Hindlimb muscle (tissue), 1 donor: Measurements from ENCODE around the gene GSTM1. TPM values are rescaled to one million over a fixed set of nuclear protein-coding genes. Genes with fewer than 3 reads are reported as not detected.

Experiments
- DNase-seq: peaks from one replicate; pipeline ENCODE4 v3.0.0-alpha.2; 2013
- polyA plus RNA-seq: library from polyadenylated mRNA; unstranded; fragments of 120-200 nt; gene quantifications from one replicate; pipeline ENCODE4 v1.2.1, GENCODE V29; 2013; ENCODE audit not compliant: insufficient read length

Gene GSTM1
- polyA plus RNA-seq, 1 donor, result 50.6 TPM

DNA sequence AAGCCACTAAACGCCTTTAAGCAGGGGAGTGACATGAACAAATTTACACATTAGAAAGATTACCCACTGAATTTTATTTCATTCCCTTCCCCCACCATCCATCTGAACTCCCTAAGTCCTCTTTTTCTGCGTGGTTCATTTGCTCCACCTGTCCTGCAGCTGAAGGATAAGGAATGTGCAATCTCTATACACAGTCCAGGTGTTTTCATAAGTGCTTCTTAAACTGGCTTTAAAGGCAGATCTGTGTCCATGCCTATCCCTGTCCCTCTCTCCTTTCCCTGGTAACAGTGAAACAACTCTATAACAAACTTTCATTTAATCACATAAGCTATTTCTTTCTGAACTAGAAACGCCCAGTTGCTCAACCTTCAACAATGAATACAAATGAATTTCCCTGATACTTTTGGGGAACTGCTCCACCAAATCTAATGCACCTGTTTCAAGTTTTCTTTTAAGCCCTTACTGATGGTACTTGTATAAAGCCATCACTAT is 44.8 kb downstream of the GSTM1 start:
- no peak for DNase-seq

DNA sequence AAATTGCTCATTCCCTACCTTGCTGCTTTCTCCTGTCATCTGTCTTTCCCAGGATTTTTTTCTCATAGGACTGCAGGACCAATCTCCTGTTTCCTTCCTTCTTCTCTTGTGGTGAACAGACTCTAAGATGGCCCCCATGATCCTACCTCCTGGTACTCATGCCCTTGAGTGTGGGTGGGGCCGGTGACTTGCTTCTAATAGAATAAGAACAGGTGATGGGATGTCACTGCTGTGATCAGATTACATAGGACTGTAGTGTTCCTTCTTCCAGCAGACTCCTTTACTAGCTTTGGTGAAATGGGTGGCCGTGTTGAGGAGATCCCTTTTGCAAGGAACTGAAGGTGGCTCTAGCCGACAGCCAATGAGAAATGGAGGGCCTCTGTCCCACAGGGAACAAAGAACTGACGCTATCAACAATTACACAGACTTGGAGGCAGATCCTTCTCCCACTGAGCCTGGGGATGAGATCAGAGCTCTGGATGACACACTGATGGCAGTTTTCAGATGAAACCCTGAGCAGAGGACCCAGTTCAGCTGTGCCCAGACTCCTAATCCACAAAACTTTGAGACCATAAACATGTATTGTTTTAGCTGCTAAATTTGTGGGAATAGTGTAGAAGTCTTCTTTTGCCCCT is 45.7 kb downstream of the GSTM1 start:
- DNase-seq, result no peak

DNA sequence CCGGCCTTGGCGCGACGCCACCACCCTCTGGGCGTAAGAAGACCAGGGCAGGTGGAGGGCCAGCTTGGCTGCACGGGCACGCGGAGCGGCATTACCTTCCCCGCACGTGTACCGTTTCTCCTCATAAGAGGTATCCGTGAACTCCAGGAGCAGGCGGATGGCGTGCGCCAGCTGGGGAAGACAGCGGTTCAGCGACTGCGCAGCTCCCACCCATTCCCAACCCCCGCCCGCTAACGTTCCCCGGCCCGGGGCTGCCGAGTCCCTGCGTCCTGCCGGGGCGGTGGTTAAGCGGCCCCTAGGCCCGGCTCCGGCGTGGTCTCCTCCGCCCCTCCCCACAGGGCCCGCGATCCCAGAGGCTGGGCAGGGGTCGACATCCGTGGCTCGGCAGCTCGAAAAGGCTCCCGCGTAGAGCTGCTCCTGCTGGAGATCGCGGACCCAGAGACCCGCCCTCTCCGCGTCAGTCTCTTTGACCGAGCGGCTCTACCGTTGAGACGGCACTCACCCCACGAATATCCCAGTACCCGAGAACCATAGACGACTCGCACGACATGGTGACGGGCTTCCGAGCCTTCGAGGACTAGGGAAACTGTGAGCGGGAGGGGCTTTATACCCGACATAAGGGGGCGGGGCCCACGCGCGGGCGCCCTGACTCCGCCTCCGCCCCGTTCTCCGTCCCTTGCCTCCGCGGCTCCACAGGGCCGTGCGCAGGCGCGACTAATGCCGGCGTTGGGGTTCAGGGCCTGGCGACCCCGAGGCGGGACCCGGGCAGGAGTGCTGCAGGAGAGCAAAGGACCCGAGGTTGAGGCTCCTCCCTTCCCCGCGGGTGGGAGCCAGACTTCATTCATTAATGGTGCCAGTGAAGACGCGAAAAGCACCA is 52.4 kb downstream of the GSTM1 start:
- peak; percentile 83 for DNase-seq

GRCh38 chr1:109740615-109741373 is 53.2 kb downstream of the GSTM1 start, which contains the start of gene GSTM3:
Gene GSTM3 (minus strand): TSS chr1:109741038. CDS start chr1:109740287, 751 bp downstream.
- no peak for DNase-seq

Other genes with a start within 250 kb of the GSTM1 start
- 289 TPM for gene SYPL2, start 221.3 kb upstream of the GSTM1 start, polyA plus RNA-seq
- gene ATXN7L2, start 203.9 kb upstream of the GSTM1 start, polyA plus RNA-seq, result 31.2 TPM
- 11.5 TPM for gene CYB561D1, start 193.7 kb upstream of the GSTM1 start, polyA plus RNA-seq
- 14.8 TPM for gene AMIGO1, start 178.1 kb upstream of the GSTM1 start, polyA plus RNA-seq
- gene GPR61, start 147.9 kb upstream of the GSTM1 start, polyA plus RNA-seq, result 3.1 TPM
- gene GNAI3, start 139.2 kb upstream of the GSTM1 start, polyA plus RNA-seq, result 6.4 TPM
- not detected for gene GNAT2, start 68.2 kb upstream of the GSTM1 start, polyA plus RNA-seq
- gene AMPD2, start 68.0 kb upstream of the GSTM1 start, polyA plus RNA-seq, result 27.6 TPM
- gene GSTM4, start 31.7 kb upstream of the GSTM1 start, polyA plus RNA-seq, result 19.4 TPM
- gene GSTM2, start 19.8 kb upstream of the GSTM1 start, polyA plus RNA-seq, result 157 TPM
- gene GSTM5, start 24.4 kb downstream of the GSTM1 start, polyA plus RNA-seq, result 19.8 TPM
- gene GSTM3, start 53.2 kb downstream of the GSTM1 start, polyA plus RNA-seq, result 34.4 TPM
- 0.34 TPM for gene EPS8L3, start 76.1 kb downstream of the GSTM1 start, polyA plus RNA-seq
- 14.4 TPM for gene CSF1, start 223.0 kb downstream of the GSTM1 start, polyA plus RNA-seq